Upper lobe of left lung (tissue), 4 donors: Measurements from ENCODE around the gene LGI4.

Experiments
- EP300 ChIP-seq, 4 donors: sonication (generic); formaldehyde crosslinking; IDR thresholded peaks; one replicate each; pipeline ENCODE4 v1.5.1; 2017; ENCODE audit warnings: antibody characterized with exemption in 4 of 4, control low read depth in 2 of 4
- POLR2AphosphoS5 ChIP-seq, 2 donors: sonication (generic); formaldehyde crosslinking; IDR thresholded peaks; one replicate each; pipeline ENCODE4 v1.5.1; 2017; ENCODE audit warnings: antibody characterized with exemption in 2 of 2
- TF ChIP-seq, protein P1 (sequence below), 6 experiments: fragments of 450-650 bp in 4 of 6; fragments of 200-600 bp in 2 of 6; sonication (generic) in 2 of 6; IDR thresholded peaks; one replicate each; pipeline ENCODE4 v1.5.1; 2016 to 2019; ENCODE audit warnings: antibody characterized with exemption in 6 of 6

DNA sequence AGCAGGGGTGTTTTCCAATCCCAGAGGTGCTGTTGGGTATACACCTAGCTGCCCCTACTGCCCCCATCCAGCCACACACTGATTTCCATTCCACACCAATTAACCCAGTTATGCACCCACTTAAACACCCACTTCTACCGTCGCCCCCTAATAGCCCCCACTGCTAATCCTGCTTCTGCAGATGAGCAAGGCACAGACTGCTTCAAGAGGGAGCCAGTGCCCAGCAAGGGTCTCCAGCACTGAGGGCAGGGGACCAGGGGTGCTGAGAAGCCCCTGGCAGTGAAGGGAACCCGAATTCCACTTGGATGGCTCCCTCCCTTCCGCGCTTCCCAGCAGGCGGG is 9.4 kb upstream of the LGI4 start:
- TF ChIP-seq POLR2AphosphoS5 (IDR thresholded peaks at IDR 0.05) (no peak), EP300 (IDR thresholded peaks at IDR 0.05) (no peak)
- TF ChIP-seq, protein P1, sequence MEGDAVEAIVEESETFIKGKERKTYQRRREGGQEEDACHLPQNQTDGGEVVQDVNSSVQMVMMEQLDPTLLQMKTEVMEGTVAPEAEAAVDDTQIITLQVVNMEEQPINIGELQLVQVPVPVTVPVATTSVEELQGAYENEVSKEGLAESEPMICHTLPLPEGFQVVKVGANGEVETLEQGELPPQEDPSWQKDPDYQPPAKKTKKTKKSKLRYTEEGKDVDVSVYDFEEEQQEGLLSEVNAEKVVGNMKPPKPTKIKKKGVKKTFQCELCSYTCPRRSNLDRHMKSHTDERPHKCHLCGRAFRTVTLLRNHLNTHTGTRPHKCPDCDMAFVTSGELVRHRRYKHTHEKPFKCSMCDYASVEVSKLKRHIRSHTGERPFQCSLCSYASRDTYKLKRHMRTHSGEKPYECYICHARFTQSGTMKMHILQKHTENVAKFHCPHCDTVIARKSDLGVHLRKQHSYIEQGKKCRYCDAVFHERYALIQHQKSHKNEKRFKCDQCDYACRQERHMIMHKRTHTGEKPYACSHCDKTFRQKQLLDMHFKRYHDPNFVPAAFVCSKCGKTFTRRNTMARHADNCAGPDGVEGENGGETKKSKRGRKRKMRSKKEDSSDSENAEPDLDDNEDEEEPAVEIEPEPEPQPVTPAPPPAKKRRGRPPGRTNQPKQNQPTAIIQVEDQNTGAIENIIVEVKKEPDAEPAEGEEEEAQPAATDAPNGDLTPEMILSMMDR (IDR thresholded peaks at IDR 0.05): no peak
